ENCODE measurements around the gene TGIF2. TPM values are rescaled to one million over a fixed set of nuclear protein-coding genes. Genes with fewer than 3 reads are reported as not detected.

TGIF2 gene
- total RNA-seq, 1 donor: 3.1 TPM

- H3K4me3 ChIP-seq (ENCODE audit: low read depth, low read length): no peak overlapping the region
- TF ChIP-seq CTCF (IDR thresholded peaks at IDR 0.05; ENCODE audit: insufficient read depth, low read length): no peak
- no peak for DNase-seq (ENCODE audit: low read depth)
These were observed 8.9 kb downstream of the TGIF2 start for GRCh38 chr20:36582322-36582721.

- H3K4me3 ChIP-seq (ENCODE audit: low read depth, low read length): no peak overlapping the region
- TF ChIP-seq CTCF (IDR thresholded peaks at IDR 0.05; ENCODE audit: insufficient read depth, low read length): no peak
- DNase-seq (ENCODE audit: low read depth): no peak
These were observed 9.4 kb downstream of the TGIF2 start for GRCh38 chr20:36582821-36583220.

DNA sequence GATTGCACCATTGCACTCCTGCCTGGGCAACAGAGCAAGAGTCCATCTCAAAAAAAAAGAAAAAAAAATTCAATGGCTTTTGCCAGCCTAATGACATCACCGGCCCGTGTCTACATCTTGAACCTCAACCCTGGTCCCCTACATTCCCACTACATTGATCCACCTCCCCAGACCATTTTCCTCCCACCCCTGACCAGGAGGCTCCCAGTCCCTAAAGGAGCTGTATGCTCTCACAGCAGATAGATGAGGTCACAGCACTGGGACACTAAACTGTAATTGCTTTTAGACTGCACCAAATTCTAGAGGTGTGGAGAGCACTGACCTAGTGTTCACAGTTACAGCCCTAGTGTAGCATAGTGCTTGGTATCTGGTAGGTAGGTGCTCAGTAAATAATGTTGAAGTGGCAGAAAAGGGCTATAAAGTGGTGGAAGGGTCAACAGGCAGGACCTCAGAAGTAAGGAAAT, 10.7 kb downstream of the TGIF2 start:
- TF ChIP-seq CTCF (IDR thresholded peaks at IDR 0.05; ENCODE audit: insufficient read depth, low read length): no peak
- H3K4me3 ChIP-seq (ENCODE audit: low read depth, low read length): no peak overlapping the region
- no peak for DNase-seq (ENCODE audit: low read depth)

- TF ChIP-seq CTCF (IDR thresholded peaks at IDR 0.05; ENCODE audit: insufficient read depth, low read length): no peak
- no peak overlapping the region for H3K4me3 ChIP-seq (ENCODE audit: low read depth, low read length)
- DNase-seq (ENCODE audit: low read depth): peak; percentile 66
These were observed 12.2 kb downstream of the TGIF2 start for GRCh38 chr20:36585410-36586125.

- no peak for DNase-seq (ENCODE audit: low read depth)
- TF ChIP-seq CTCF (IDR thresholded peaks at IDR 0.05; ENCODE audit: insufficient read depth, low read length): no peak
- H3K4me3 ChIP-seq (ENCODE audit: low read depth, low read length): no peak overlapping the region
These were observed 14.1 kb downstream of the TGIF2 start for GRCh38 chr20:36587388-36588070.

DNA sequence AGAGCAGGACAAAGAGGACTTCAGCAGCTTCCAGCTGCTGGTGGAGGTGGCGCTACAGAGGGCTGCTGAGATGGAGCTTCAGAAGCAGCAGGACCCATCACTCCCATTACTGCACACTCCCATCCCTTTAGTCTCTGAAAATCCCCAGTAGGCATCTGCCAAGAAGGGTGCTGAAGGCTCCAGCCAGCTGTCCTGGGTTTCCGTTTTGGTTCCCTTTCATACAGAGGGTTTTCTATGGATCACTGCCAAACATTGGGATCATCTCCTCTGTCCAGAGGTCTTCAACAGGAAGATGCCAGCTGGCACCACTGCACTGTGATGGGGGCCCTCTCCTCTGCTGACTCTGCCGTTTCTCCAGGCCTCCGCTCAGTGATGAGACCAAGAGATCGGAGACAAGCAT, 17.9 kb downstream of the TGIF2 start:
- TF ChIP-seq CTCF (IDR thresholded peaks at IDR 0.05; ENCODE audit: insufficient read depth, low read length): no peak
- H3K4me3 ChIP-seq (ENCODE audit: low read depth, low read length): no peak overlapping the region
- DNase-seq (ENCODE audit: low read depth): no peak

Measured in fibroblast of the aortic adventitia (primary cell).